GM12891 (cell line): ENCODE measurements around the gene SLC6A11.

Source experiments
- DNase-seq: peaks from one replicate; pipeline ENCODE4 v3.0.0; 2011; ENCODE audit warnings: low spot score; ENCODE audit not compliant: insufficient read length
- FAIRE-seq: peaks from 2 replicates; lab custom pipeline; 2011; peaks lifted over from hg19 to GRCh38; lab: Jason Lieb, UNC
- PAX5 ChIP-seq: IDR thresholded peaks from 2 replicates; pipeline ENCODE4 v1.6.1; 2011; ENCODE audit warnings: low read length, moderate library complexity, mild to moderate bottlenecking; ENCODE audit not compliant: insufficient read depth, severe bottlenecking
- POLR2A ChIP-seq: IDR thresholded peaks from 2 replicates; pipeline ENCODE4 v1.6.1; 2011; ENCODE audit warnings: low read depth, low read length, control low read depth
- POLR2AphosphoS5 ChIP-seq: IDR thresholded peaks from 2 replicates; pipeline ENCODE4 v1.6.1; 2011; ENCODE audit warnings: low read depth, low read length, control low read depth
- POU2F2 ChIP-seq: IDR thresholded peaks from 2 replicates; pipeline ENCODE4 v1.6.1; 2011; ENCODE audit warnings: low read depth, mild to moderate bottlenecking, control low read depth, low read length, moderate library complexity
- SPI1 ChIP-seq: IDR thresholded peaks from 2 replicates; pipeline ENCODE4 v1.6.1; 2011; ENCODE audit warnings: low read depth, low read length, control low read depth
- TAF1 ChIP-seq: IDR thresholded peaks from 2 replicates; pipeline ENCODE4 v1.6.1; 2011; ENCODE audit warnings: low read depth, low read length, control low read depth

The SLC6A11 gene

GRCh38 chr3:10935846-10936631 is 120.0 kb downstream of the SLC6A11 start:
- DNase-seq (no peak), FAIRE-seq (no peak)
- TF ChIP-seq POLR2A (no peak), POLR2AphosphoS5 (no peak), POU2F2 (no peak)

- no peak for DNase-seq
- no peak for FAIRE-seq
- TF ChIP-seq POLR2A (no peak), SPI1 (no peak), POU2F2 (no peak), POLR2AphosphoS5 (no peak), TAF1 (no peak), PAX5 (no peak)
These were observed 120.7 kb downstream of the SLC6A11 start for GRCh38 chr3:10936686-10937085.

- FAIRE-seq (no peak), DNase-seq (no peak)
- TF ChIP-seq POU2F2: no peak
- no peak for TF ChIP-seq POLR2AphosphoS5
- no peak for TF ChIP-seq POLR2A
- TF ChIP-seq SPI1: no peak
- TF ChIP-seq PAX5: no peak
- TF ChIP-seq TAF1: no peak
These were observed 121.3 kb downstream of the SLC6A11 start for GRCh38 chr3:10937141-10937825.

- no peak for DNase-seq
- FAIRE-seq: no peak
- no peak for TF ChIP-seq SPI1
- TF ChIP-seq POLR2AphosphoS5: no peak
- no peak for TF ChIP-seq POLR2A
- TF ChIP-seq POU2F2: no peak
- TF ChIP-seq TAF1: no peak
- TF ChIP-seq PAX5: no peak
These were observed 123.5 kb downstream of the SLC6A11 start for GRCh38 chr3:10939556-10939955.

GRCh38 chr3:10940106-10940505 is 124.1 kb downstream of the SLC6A11 start:
- FAIRE-seq: no peak
- TF ChIP-seq PAX5: no peak
- no peak for TF ChIP-seq POLR2AphosphoS5
- TF ChIP-seq POU2F2: no peak
- no peak for TF ChIP-seq POLR2A
- TF ChIP-seq TAF1: no peak
- no peak for TF ChIP-seq SPI1
- no peak for DNase-seq

GRCh38 chr3:10941972-10942371 is 125.9 kb downstream of the SLC6A11 start:
- TF ChIP-seq POLR2AphosphoS5: no peak
- no peak for TF ChIP-seq PAX5
- no peak for TF ChIP-seq SPI1
- no peak for TF ChIP-seq POLR2A
- TF ChIP-seq TAF1: no peak
- TF ChIP-seq POU2F2: no peak
- no peak for DNase-seq
- FAIRE-seq: no peak

GRCh38 chr3:10942690-10943205 is 126.7 kb downstream of the SLC6A11 start:
- DNase-seq (no peak), FAIRE-seq (no peak)
- TF ChIP-seq POLR2A (no peak), SPI1 (no peak), PAX5 (no peak), POLR2AphosphoS5 (no peak), TAF1 (no peak), POU2F2 (no peak)

GRCh38 chr3:10944866-10945265 is 128.8 kb downstream of the SLC6A11 start:
- TF ChIP-seq PAX5 (no peak), POLR2A (no peak)
- FAIRE-seq: no peak
- no peak for DNase-seq

GRCh38 chr3:10945683-10946287 is 129.8 kb downstream of the SLC6A11 start:
- TF ChIP-seq POU2F2 (no peak), PAX5 (no peak), SPI1 (no peak), POLR2AphosphoS5 (no peak), POLR2A (no peak), TAF1 (no peak)
- DNase-seq: peak; percentile 74
- no peak for FAIRE-seq

- TF ChIP-seq POLR2AphosphoS5: no peak
- TF ChIP-seq SPI1: no peak
- no peak for TF ChIP-seq POU2F2
- TF ChIP-seq PAX5: no peak
- TF ChIP-seq POLR2A: no peak
- no peak for TF ChIP-seq TAF1
- DNase-seq: no peak
- FAIRE-seq: no peak
These were observed 130.5 kb downstream of the SLC6A11 start for GRCh38 chr3:10946526-10946925.
